HCEC 1CT (cell line): Measurements from ENCODE around the gene MAPK12.
A peak's percentile ranks its signal among the peaks of the same experiment; 100 is the strongest.

ENCODE experiments used
- DNase-seq: peaks from one replicate; pipeline ENCODE4 v3.0.0-alpha.2; 2017

MAPK12 gene

DNA sequence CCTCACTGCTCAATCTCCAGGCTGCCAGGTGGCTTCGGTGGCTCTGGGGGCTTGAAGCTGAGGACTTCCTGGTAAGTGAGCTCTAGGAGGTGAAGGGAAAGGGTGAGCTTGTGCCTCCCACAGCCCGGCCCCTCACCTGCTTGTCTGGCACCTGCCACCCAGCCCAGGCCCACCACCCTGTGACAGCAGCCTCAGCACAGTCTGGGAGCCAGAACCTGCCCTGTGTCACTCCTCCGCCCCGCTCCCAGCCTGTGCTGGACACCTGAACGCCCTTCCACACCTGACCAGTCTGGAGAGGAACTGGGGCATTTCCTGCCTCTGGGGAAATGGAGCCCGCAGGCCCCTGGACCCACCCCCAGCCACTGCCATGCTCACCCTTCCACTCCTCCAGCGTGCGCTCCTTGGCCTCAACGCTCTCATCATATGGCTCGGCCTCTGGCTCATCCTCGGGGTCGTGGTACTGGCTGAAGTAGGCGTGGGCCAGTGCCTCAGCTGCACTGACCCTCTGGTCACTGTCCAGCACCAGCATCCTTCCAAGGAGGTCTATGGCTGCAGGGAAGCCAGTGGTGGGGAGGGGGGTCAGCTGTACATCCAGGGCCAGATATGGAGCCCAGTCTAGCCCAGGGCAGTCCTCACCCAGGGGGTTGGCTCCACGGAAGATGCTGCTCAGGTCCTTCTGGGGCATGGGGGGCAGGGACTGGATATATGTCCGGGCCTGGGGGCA is 3.6 kb upstream of the MAPK12 start:
- no peak for DNase-seq

DNA sequence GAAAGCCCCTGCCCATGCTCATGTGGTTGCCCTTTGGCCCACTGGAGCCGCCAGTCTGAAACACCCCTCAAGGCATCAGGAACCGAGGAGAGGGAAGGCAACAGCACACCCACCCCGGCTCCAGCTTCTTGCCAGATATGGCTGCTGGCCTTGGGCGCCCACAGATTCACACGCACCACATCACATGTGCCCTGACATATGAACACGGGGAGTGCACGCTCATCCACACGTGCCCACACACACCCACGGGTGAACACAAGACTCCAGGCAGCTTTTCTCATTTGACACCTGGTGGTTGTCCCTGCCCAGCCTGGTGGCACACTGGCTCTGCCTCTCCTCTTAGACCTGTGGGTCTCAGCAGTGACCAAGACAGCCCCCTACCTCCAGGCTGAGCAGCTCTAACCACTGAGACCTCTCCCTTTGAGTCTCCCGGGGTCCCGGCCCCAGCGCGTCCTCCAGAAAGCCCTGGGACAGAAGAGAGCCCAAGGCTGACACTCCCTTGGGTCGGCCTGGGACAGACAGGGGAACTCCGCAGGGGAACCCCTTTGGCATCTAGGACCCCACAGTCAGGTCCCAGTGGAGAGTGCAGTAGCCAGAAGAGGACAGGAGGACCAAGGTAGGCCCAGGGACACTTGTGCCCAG is 2.7 kb upstream of the MAPK12 start:
- no peak for DNase-seq

DNA sequence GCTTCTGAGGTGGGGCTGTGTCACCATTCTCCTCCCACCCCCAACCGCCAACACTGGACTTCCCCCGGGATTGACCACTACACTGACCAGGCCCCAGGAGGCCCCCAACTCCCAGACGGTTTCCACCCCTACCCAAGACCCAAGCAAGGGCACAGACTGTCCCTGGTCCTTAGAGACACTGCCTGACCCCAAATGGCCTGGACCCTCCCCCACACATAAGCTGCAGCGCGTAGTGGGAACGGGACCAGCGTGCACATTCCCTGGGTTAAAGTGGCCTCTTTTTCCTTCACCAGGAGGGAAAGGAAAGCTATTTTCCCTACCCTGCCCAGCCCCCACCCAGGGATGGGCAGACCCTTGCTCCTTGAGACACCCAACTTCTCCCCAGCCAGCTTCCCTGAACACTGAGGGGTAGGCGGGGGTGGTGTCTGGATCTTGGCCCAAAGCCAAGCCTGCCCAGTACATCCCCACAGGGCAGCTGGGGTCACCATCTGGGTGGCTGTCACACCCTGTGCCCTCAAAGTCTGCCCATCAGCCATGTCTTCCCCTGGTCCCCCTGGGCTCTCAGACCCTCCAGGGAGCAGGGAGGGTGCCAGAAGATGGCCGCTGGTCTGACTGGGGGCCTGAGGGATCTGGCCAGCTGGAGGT is 1.6 kb upstream of the MAPK12 start:
- no peak for DNase-seq

DNA sequence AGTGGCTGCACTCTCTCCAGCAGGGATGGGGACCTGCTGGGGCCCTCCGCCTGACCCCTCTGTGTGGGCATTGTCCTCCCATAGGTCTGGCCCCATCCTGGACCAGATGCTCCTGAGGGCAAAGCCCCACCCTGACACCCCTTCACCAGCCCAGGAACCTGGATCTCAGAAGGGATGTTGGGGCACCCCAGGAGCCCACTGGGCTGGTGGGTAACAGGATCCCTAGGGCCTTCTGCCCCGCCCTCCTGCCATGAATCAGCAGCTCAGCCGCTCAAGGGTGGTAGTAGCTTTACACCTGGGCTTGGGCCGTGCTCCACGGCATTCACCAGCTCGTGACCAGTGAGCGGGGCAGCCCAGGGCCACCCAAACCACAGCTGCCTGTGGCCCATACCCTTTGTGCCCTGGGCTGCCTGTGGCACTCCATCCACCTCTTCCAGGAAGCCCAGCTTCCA is 1.0 kb upstream of the MAPK12 start:
- no peak for DNase-seq

DNA sequence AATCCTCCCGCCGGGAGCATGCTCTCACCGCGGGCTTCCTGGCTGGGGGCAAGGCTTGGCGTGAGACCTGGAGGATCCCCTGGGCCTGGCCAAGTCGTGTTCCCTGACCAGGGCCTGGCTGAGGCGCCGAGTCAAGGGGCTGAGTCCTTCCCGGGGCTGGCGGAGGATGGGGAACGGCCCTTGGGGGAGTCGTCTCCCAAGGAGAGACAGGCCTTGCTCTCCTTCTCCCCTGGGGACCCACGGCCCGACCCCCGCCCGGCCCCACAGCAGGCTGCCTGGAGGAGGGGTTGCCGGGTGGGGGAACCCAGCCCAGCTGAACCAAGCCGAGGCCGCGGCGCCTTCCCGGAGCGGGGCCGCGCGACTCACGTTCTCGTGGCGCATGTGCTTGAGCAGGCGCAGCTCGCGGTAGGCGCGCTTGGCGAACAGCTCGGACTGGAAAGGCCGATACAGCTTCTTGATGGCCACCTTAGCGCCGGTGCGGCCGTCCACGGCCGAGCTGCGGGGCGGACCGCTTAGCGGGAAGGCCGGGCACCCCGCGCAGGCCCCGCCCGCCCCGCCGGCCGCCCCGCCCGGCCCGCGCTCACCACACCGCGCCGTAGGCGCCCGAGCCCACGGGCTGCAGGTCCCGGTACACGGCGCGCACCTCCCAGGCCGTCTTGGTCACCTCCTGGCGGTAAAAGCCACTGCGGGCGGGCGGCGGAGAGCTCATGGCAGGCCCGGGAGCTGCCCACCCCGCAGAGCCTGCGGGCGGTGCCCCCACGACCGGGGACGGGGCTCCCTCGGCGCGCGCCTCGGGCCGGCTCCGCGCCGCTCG is 475 bp downstream of the MAPK12 start:
- peak; percentile 61 for DNase-seq

GRCh38 chr22:50260434-50260800 is 1.1 kb downstream of the MAPK12 start:
- DNase-seq: peak; percentile 32

DNA sequence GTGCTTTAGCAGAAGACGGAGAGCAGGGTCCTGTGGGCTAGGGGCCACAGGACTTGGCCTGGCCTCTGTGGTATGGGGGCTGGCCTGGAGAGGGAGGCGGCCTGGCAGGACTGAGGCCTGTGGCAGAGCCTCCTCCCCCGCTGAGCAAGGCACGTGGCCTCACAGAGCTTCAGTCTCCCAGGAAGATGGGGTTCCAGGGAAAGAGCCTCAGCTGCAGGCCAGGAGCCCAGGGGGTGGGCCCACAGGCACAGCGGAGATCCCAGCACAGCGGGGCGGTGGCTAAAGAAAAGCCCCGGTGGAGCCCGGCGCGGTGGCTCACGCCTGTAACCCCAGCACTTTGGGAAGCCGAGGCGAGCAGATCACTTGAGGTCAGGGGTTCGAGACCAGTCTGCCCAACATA is 2.2 kb downstream of the MAPK12 start:
- no peak for DNase-seq

- no peak for DNase-seq
Observed at GRCh38 chr22:50258361-50259292, 2.9 kb downstream of the MAPK12 start.

- no peak for DNase-seq
Observed at GRCh38 chr22:50257451-50258360, 3.8 kb downstream of the MAPK12 start.

GRCh38 chr22:50257041-50257440 is 4.4 kb downstream of the MAPK12 start:
- no peak for DNase-seq

GRCh38 chr22:50256258-50256862 is 5.1 kb downstream of the MAPK12 start:
- no peak for DNase-seq

GRCh38 chr22:50255607-50256006 is 5.9 kb downstream of the MAPK12 start:
- DNase-seq: no peak

DNA sequence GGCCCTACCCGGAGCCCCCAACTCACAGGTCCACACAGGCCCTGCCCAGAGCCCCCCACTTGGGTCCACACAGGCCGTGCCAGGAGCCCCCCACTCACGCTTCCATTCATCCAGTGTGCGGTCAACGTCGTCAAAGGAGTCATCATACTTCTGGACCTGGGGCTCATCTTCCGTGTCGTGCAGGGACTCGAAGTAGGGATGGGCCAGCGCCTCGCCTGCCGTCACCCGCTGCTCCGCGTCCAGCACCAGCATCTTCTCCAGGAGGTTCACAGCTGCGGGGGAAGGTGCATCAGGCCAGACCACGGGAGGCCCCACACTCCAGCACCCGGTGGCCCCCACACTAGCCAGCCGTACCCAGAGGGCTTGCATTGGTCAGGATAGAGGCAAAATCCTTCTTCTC is 6.4 kb downstream of the MAPK12 start:
- DNase-seq: no peak

DNA sequence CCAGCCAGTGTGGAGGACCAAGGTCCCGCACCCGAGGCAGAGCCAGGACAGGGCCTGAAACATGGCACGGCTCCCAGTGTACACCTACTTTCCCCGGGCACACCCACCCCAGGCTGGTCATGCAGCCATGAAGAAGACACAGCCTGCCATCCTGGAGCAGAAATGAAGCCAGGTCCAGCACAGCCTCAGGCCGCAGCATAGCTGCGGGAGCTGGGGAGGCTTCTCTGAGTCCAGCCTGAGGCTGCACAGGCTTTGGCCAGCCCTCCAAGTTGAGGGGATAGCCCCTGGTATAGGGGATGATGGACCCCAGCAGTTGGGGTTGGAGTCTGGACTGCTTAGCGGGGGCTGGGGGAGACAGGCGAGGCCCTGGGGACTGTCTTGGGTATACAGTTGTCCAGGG is 7.5 kb downstream of the MAPK12 start:
- DNase-seq: no peak

GRCh38 chr22:50253046-50253915 is 8.2 kb downstream of the MAPK12 start:
- no peak for DNase-seq

DNA sequence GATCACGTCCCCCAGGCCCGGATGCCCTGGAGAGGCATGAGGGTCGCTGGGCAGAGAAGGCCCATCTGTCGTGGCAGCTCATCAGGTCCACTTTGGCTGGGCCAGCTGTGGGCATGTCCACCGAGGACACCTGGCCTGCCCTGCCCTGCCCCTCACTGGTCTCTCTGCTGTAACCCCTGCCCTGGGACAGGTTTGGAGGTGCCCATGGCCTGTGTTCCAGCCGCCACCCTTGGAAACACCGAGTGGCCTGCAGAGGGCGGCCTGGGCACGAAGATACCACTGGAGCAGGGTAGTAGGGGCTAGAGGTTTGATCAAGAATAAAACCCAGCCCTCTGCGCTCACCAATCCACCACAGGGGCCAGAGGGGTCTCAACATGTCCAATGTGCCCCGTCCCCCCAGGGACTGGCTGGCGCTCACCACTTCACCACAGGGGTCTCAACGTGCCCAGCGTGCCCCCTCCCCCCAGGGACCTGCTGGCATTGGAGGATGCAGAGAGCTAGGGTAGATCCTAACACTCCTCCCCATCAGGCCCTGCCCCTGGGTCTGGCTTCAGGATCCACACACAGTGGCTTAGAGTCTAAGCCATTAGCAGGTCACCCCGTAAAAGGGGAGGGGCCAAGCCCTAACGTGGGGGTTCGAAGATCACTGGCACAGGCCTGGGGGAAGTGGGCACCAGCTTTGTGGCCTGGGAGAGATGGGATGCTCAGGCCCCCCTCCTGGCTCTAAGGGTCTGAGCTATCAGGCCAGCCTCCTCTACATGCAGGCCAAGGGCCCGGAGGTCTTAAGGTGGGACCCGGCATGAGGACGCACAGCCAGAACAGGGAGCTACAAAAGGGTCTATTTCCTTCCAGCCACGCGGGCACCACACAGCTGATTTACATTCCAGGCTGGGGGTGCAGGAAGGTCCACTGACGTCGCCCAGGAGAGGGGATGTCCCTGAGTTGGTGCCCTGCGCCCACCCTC is 9.1 kb downstream of the MAPK12 start:
- peak; percentile 59 for DNase-seq

GRCh38 chr22:50251477-50252081 is 9.9 kb downstream of the MAPK12 start:
- DNase-seq: no peak
